ENCODE measurements around the gene DRD4. TPM values are rescaled to one million over a fixed set of nuclear protein-coding genes. Genes with fewer than 3 reads are reported as not detected.

Gene DRD4
- polyA plus RNA-seq, 3 donors = 0.13 TPM; not detected in 2

- Histone ChIP-seq H4K20me1 (ENCODE audit: insufficient read depth, low read length) (no peaks in the 10 kb centered on the region), H3K9me3 (replicated peaks in 1 of 2; ENCODE audit: control insufficient read depth in 1 of 2, insufficient read depth in 1 of 2, low read length in 2 of 2) (no peaks in the 10 kb centered on the region), H3K79me2 (ENCODE audit: insufficient read depth, low read length) (no peaks in the 10 kb centered on the region), H3K4me1 (ENCODE audit: control insufficient read depth in 1 of 2, insufficient read depth in 2 of 2, low read length in 2 of 2) (no peaks in the 10 kb centered on the region), H2AFZ (ENCODE audit: insufficient read depth, low read depth, low read length, poor library complexity, severe bottlenecking) (no peak overlapping the region), H3K27ac (ENCODE audit: low read depth in 1 of 2, low read length in 2 of 2) (no peak overlapping the region), H3K36me3 (replicated peaks in 1 of 2; ENCODE audit: control insufficient read depth in 1 of 2, insufficient read depth in 2 of 2, low read length in 2 of 2) (peaks cover 61 to 92% of the 10 kb centered on the region in 2 donors), H3K9ac (ENCODE audit: insufficient read depth, low read length, poor library complexity, severe bottlenecking) (no peak overlapping the region), H3K4me2 (replicated peaks; ENCODE audit: extremely low read depth, low read length, poor library complexity, severe bottlenecking) (no peak overlapping the region), H3K4me3 (replicated peaks in 1 of 3; ENCODE audit: low read depth in 2 of 3, low read length in 3 of 3) (no peak overlapping the region), H3K27me3 (ENCODE audit: control insufficient read depth in 2 of 2, insufficient read depth in 2 of 2, low read length in 2 of 2) (no peaks in the 10 kb centered on the region)
- Mint-ChIP-seq H3K4me3 (no peak overlapping the region), H3K4me1 (no peaks in the 10 kb centered on the region), H3K27ac (no peak overlapping the region), H3K9me3 (peaks cover 0 to 6% (median 0%) of the 10 kb centered on the region in 7 donors), H3K36me3 (peaks cover 72 to 98% of the 10 kb centered on the region in 2 donors), H3K27me3 (ENCODE audit: low read depth in 3 of 3) (no peaks in the 10 kb centered on the region)
- 95% methylated on average over 19 of the region's 19 CpGs for WGBS (ENCODE audit: insufficient coverage)
- no peak for DNase-seq
- no peak for TF ChIP-seq CTCF (IDR thresholded peaks at IDR 0.05)
- intact Hi-C loops (cut with micrococcal nuclease) = no loop called here
Measured at GRCh38 chr11:680476-680875, 43.4 kb downstream of the DRD4 start.

DNA sequence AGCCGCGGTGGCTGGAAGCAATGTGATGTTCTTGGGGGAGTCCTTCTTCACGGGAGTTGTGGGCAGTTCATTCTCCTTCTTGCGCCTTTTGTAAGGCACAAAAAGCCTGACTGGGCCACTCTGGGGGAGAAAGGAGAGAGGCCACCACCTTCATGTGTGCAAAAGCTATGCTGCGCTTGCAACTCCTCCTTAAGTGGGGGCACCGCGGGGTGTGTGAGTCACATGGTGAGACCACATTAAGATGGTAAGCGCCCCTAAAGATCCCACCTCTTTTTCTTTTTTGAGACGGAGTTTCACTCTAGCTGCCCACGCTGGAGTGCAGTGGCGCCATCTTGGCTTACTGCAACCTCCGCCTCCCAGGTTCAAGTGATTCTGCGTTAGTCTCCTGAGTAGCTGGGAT is 43.9 kb downstream of the DRD4 start:
- DNase-seq = no peak
- Mint-ChIP-seq H3K9me3 (peaks cover 0 to 6% (median 0%) of the 10 kb centered on the region in 7 donors), H3K36me3 (peaks cover 72 to 98% of the 10 kb centered on the region in 2 donors), H3K4me1 (no peaks in the 10 kb centered on the region), H3K4me3 (no peak overlapping the region), H3K27ac (peak overlapping the region in 1 of 7 donors; percentile 58), H3K27me3 (ENCODE audit: low read depth in 3 of 3) (no peaks in the 10 kb centered on the region)
- Histone ChIP-seq H3K9ac (ENCODE audit: insufficient read depth, low read length, poor library complexity, severe bottlenecking) (no peak overlapping the region), H2AFZ (ENCODE audit: insufficient read depth, low read depth, low read length, poor library complexity, severe bottlenecking) (no peak overlapping the region), H3K4me2 (replicated peaks; ENCODE audit: extremely low read depth, low read length, poor library complexity, severe bottlenecking) (no peak overlapping the region), H3K27me3 (ENCODE audit: control insufficient read depth in 2 of 2, insufficient read depth in 2 of 2, low read length in 2 of 2) (no peaks in the 10 kb centered on the region), H3K9me3 (replicated peaks in 1 of 2; ENCODE audit: control insufficient read depth in 1 of 2, insufficient read depth in 1 of 2, low read length in 2 of 2) (no peaks in the 10 kb centered on the region), H3K4me3 (replicated peaks in 1 of 3; ENCODE audit: low read depth in 2 of 3, low read length in 3 of 3) (no peak overlapping the region), H3K79me2 (ENCODE audit: insufficient read depth, low read length) (no peaks in the 10 kb centered on the region), H3K27ac (ENCODE audit: low read depth in 1 of 2, low read length in 2 of 2) (no peak overlapping the region), H4K20me1 (ENCODE audit: insufficient read depth, low read length) (no peaks in the 10 kb centered on the region), H3K4me1 (ENCODE audit: control insufficient read depth in 1 of 2, insufficient read depth in 2 of 2, low read length in 2 of 2) (no peaks in the 10 kb centered on the region), H3K36me3 (replicated peaks in 1 of 2; ENCODE audit: control insufficient read depth in 1 of 2, insufficient read depth in 2 of 2, low read length in 2 of 2) (peaks cover 64 to 94% of the 10 kb centered on the region in 2 donors)
- intact Hi-C loops (cut with micrococcal nuclease) = no loop called here
- TF ChIP-seq CTCF (IDR thresholded peaks at IDR 0.05) = no peak
- 98% methylated on average over 7 of the region's 13 CpGs for WGBS (ENCODE audit: insufficient coverage)
